Neutrophil (primary cell): ENCODE data around the gene SEMA3D.

Source experiments
- H3K27ac ChIP-seq: fragments of 200-600 bp; sonication (generic); 2 replicates; pipeline ENCODE4 v1.5.1; 2016; ENCODE audit warnings: mild to moderate bottlenecking, moderate library complexity
- H3K27me3 ChIP-seq: fragments of 200-600 bp; sonication (generic); 2 replicates; pipeline ENCODE4 v1.6.0; 2016; ENCODE audit warnings: mild to moderate bottlenecking
- H3K36me3 ChIP-seq: fragments of 200-600 bp; sonication (generic); 2 replicates; pipeline ENCODE4 v1.5.1; 2017
- H3K4me1 ChIP-seq, 2 experiments: fragments of 200-600 bp in 1 of 2; sonication (generic) in 1 of 2; 1 replicate in 1 of 2; 2 replicates in 1 of 2; pipeline versions ENCODE4 v1.5.1 to v1.6.1; 2013 to 2016; ENCODE audit warnings: low read depth in 1 of 2, low read length in 1 of 2, mild to moderate bottlenecking in 1 of 2, moderate library complexity in 1 of 2; ENCODE audit not compliant: control insufficient read depth in 1 of 2, insufficient read depth in 1 of 2
- H3K4me3 ChIP-seq, 2 experiments: fragments of 200-600 bp in 1 of 2; sonication (generic) in 1 of 2; 1 replicate in 1 of 2; 2 replicates in 1 of 2; pipeline ENCODE4 v1.5.1; 2013 to 2016; ENCODE audit warnings: low read depth in 1 of 2, low read length in 1 of 2, mild to moderate bottlenecking in 1 of 2, moderate library complexity in 1 of 2
- H3K9me3 ChIP-seq: fragments of 200-600 bp; sonication (generic); 2 replicates; pipeline ENCODE4 v1.5.1; 2016
- CTCF ChIP-seq: fragments of 200-600 bp; sonication (generic); IDR thresholded peaks from 2 replicates; pipeline ENCODE4 v1.5.1; 2016; ENCODE audit warnings: antibody characterized with exemption

Gene SEMA3D

DNA sequence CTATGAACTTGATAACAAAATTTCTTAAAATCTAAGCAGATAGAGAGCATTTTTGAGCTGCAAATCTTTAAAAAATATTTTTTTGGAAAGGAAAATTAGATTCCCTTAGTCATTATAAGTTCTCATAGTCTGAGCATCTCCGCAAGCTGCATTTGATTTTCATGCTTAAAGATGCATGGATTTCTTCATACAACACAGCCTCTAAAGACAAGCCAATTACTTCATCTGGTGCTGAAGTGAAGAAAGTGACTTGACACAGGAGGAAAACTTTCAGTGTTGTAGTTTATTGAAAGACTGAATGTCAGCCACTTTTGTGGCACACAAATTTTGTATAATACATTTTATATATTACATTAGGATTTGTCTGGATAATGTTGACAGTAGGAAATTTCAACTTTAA, 22.5 kb downstream of the SEMA3D start:
- Histone ChIP-seq H3K4me1 (no peaks in the 10 kb centered on the region), H3K4me3 (no peak overlapping the region), H3K36me3 (no peaks in the 10 kb centered on the region), H3K27me3 (no peaks in the 10 kb centered on the region), H3K9me3 (no peaks in the 10 kb centered on the region), H3K27ac (no peak overlapping the region)
- no peak for TF ChIP-seq CTCF

- H3K9me3 ChIP-seq = no peaks in the 10 kb centered on the region
- H3K4me1 ChIP-seq = no peaks in the 10 kb centered on the region
- no peak for TF ChIP-seq CTCF
- H3K4me3 ChIP-seq = no peak overlapping the region
- H3K36me3 ChIP-seq = no peaks in the 10 kb centered on the region
- H3K27me3 ChIP-seq = no peaks in the 10 kb centered on the region
- H3K27ac ChIP-seq = no peak overlapping the region
Observed at GRCh38 chr7:85162721-85163120, 24.1 kb downstream of the SEMA3D start.

GRCh38 chr7:85160223-85160622, 26.6 kb downstream of the SEMA3D start:
- H3K27me3 ChIP-seq = no peaks in the 10 kb centered on the region
- H3K4me1 ChIP-seq = no peaks in the 10 kb centered on the region
- no peak for TF ChIP-seq CTCF
- H3K36me3 ChIP-seq = no peaks in the 10 kb centered on the region
- no peak overlapping the region for H3K27ac ChIP-seq
- no peak overlapping the region for H3K4me3 ChIP-seq
- no peaks in the 10 kb centered on the region for H3K9me3 ChIP-seq

- Histone ChIP-seq H3K4me1 (no peaks in the 10 kb centered on the region), H3K27ac (no peak overlapping the region), H3K9me3 (no peaks in the 10 kb centered on the region), H3K27me3 (no peaks in the 10 kb centered on the region), H3K4me3 (no peak overlapping the region), H3K36me3 (no peaks in the 10 kb centered on the region)
- no peak for TF ChIP-seq CTCF
Observed at GRCh38 chr7:85159003-85159402, 27.9 kb downstream of the SEMA3D start.

DNA sequence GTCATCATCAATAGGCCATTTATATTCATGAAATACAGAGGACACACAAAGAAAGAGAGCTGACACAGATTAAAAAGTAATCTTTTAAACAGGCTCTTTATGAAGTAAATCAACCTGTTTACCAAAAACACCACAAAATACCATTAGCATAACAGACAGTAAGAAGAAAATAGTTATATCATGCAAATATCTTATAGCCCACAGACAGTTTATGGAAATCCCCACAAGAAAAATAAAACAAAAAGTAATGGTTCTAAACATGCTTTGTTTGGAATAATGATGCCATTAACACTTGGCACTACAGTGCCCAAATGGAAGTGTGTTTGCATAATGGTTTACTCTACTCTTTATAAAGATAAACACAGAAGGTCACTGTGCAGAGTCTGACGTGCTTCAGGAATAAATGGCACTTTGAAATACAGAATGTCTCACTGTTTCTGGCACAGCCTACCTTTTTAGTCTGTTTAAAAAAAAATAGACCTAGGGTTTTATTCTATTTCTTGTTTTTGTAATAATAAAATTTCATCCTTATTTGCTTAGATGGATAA, 30.1 kb downstream of the SEMA3D start:
- Histone ChIP-seq H3K27ac (no peak overlapping the region), H3K9me3 (no peaks in the 10 kb centered on the region), H3K27me3 (no peaks in the 10 kb centered on the region), H3K36me3 (no peaks in the 10 kb centered on the region), H3K4me1 (no peaks in the 10 kb centered on the region), H3K4me3 (no peak overlapping the region)
- no peak for TF ChIP-seq CTCF
